Measurements from ENCODE around the gene PTPRM.

DNA sequence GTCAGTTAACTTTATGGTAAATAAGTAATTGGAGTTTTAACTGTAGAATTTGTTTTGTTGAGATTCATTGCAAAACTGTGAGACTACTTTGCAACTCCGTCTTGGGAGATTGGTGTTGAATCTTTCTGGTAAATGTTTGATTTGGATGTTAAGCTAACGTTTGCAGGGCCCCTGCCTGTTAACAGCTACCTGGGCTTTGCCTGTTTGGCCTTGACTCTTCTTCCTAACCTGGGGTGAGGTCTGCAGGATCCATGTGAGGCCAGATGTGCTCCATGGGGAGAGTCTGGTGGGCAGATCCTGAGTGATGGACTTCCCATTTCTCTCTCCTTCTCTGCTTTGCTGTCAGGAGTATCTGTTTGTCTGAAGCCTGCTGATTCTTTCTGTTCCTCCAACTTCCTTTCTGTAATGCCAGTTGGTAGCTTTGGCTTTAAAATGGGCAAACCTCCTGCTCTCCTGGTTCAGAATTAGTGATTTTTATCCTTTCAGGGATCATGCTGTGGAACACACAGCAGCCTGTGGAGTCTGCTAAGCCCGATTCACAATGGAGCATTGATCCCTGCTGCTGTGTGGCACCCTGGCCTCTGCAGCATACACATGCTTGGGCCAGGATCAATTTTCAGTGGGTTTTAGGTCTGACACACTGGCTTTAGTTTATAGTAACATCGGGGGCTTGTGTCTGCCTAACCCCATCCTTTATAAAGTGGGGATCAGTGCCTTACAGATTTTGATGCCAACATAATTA, 36.3 kb downstream of the PTPRM start:
- no peak for TF ChIP-seq CTCF (IDR thresholded peaks at IDR 0.05; ENCODE audit: poor library complexity, severe bottlenecking)
- TF ChIP-seq POLR2AphosphoS5 (IDR thresholded peaks at IDR 0.05) = no peak
- TF ChIP-seq EP300 (conservative IDR thresholded peaks at IDR 0.05; ENCODE audit: poor library complexity, severe bottlenecking) = no peak
- no peak for TF ChIP-seq EZH2 (IDR thresholded peaks at IDR 0.05; ENCODE audit: borderline replicate concordance, insufficient read depth, low read length, poor library complexity, severe bottlenecking)
- no peak for TF ChIP-seq SMC3 (conservative IDR thresholded peaks at IDR 0.05; ENCODE audit: poor library complexity)
- no peak for TF ChIP-seq TAF1 (IDR thresholded peaks at IDR 0.05; ENCODE audit: low read depth)
- TF ChIP-seq, protein P1, sequence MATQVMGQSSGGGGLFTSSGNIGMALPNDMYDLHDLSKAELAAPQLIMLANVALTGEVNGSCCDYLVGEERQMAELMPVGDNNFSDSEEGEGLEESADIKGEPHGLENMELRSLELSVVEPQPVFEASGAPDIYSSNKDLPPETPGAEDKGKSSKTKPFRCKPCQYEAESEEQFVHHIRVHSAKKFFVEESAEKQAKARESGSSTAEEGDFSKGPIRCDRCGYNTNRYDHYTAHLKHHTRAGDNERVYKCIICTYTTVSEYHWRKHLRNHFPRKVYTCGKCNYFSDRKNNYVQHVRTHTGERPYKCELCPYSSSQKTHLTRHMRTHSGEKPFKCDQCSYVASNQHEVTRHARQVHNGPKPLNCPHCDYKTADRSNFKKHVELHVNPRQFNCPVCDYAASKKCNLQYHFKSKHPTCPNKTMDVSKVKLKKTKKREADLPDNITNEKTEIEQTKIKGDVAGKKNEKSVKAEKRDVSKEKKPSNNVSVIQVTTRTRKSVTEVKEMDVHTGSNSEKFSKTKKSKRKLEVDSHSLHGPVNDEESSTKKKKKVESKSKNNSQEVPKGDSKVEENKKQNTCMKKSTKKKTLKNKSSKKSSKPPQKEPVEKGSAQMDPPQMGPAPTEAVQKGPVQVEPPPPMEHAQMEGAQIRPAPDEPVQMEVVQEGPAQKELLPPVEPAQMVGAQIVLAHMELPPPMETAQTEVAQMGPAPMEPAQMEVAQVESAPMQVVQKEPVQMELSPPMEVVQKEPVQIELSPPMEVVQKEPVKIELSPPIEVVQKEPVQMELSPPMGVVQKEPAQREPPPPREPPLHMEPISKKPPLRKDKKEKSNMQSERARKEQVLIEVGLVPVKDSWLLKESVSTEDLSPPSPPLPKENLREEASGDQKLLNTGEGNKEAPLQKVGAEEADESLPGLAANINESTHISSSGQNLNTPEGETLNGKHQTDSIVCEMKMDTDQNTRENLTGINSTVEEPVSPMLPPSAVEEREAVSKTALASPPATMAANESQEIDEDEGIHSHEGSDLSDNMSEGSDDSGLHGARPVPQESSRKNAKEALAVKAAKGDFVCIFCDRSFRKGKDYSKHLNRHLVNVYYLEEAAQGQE (IDR thresholded peaks at IDR 0.05; ENCODE audit: borderline replicate concordance) = no peak
